OCI-M2 (cell line): ENCODE results near the gene ANKK1.

Experiments
- DNase-seq: peaks from one replicate; lab custom pipeline; 2025; ENCODE audit not compliant: unreplicated experiment; lab: John Stamatoyannopoulos, UW

ANKK1 gene

DNA sequence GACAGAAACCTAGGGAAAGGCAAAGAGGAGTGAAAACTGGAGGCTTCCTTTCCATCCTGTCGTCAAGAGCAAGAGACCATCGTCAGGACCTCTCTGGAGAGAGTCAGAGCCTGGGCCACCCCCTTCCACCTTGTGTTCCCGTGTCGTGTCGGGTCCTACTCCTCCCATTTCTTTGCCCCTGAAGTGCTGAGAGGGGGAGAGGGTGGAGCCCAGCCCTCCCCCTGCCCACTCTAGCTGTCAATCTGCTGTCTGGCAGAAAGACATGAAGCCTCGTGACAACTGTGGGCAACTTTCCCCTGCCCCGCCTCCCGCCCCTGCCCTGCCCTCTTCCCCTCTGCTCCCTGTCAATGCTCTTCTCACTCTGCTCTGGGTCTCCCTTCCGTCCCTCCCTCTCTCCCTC lies 20.6 kb downstream of the ANKK1 start:
- no peak for DNase-seq

GRCh38 chr11:113408887-113409286 lies 21.3 kb downstream of the ANKK1 start:
- no peak for DNase-seq

- no peak for DNase-seq
Observed at GRCh38 chr11:113409526-113409925, 21.9 kb downstream of the ANKK1 start.

DNA sequence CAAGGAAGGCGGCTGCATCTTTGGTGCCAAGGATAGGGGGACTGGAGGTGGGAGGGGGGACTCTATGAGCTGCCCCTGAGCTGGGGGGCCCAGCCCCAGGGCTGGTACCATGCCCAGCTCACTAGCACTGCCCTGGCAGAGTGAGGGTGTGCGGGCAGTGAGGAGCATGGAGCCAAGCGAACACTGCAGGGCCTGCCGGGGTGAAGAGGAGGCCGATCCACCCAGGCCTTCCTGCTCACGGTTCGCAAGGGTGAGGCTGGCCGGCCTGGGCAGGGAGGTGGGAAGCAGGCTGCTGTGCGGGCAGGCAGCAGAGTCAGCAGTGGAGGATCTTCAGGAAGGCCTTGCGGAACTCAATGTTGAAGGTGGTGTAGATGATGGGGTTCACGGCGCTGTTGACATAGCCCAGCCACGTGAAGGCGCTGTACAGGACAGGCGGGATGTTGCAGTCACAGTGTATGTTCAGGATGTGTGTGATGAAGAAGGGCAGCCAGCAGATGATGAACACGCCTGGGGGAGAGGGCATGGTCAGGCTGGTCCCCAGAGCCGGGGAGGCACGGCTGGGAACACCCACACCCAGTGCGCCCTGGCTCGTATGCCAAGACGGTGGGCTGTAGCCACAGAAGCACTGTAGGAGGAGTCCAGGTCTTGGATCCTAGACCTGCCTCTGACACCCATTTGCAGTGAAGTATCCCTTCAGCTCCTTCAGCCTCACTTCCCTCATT lies 23.0 kb downstream of the ANKK1 start:
- no peak for DNase-seq

- DNase-seq: no peak
Observed at GRCh38 chr11:113411536-113411935, 24.0 kb downstream of the ANKK1 start.

- DNase-seq: no peak
Observed at GRCh38 chr11:113412675-113413074, 25.1 kb downstream of the ANKK1 start.

DNA sequence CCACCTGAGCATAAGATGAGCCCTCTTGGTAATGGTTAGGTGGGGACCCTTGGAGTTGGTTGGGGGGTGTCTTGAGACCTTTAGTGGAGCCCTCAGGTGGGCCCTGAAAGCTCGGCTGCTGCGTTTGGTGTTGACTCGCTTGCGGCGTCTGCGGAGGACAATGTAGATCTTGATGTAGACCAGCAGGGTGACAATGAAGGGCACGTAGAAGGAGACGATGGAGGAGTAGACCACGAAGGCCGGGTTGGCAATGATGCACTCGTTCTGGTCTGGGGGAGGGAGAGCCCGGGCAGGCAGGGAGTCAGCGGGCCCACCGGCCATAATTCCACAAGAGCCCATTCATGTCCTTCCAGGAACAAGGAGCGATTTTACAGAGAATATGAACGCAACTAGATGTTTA lies 27.8 kb downstream of the ANKK1 start:
- no peak for DNase-seq

DNA sequence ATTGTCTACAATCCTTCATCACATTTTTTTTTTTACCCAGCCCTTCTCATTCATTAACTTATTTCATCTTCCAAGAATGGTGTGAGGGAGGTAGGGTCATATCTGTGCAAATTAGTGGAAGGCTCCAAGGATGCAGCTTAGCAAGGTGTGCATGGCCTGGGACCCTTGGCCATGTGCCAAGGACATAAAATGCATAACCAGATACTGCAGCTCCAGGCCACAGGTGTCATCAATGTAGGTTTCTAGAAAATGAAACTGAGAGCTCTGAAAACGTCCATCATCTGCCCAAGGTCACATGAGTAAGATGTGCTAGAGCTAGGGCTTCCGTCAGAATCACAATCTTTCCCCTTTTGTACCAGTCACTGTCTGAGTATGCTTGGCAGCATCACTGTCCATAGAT lies 29.8 kb downstream of the ANKK1 start:
- no peak for DNase-seq

DNA sequence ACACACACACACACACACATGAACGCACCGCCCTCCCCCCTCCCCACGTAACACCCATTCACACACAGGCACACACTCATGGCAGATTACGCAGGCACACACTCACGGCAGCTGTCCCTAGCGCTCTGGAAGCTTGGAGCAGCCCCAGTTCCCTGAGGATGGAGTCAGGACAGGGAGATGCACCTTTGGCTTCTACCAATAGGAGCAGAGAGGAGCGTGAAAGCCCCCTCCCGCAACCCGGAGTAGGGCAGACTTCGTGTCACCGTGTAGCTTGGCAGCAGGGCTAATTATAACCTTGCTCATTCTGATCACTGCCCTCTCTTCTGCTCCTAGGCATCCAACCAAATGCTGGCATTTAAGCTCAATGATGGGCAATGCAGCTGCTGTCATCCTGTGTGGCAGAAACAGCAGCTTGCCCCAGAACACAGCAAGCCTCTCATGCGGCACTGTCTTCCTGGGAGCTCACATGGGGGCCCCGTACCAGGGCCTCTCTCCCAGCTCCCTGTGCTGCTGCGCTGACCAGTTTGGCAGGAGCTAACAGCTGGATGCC lies 31.9 kb downstream of the ANKK1 start:
- no peak for DNase-seq

GRCh38 chr11:113420808-113421207 lies 33.2 kb downstream of the ANKK1 start:
- no peak for DNase-seq

GRCh38 chr11:113426686-113427085 lies 39.1 kb downstream of the ANKK1 start:
- no peak for DNase-seq

GRCh38 chr11:113431746-113432145 lies 44.2 kb downstream of the ANKK1 start:
- no peak for DNase-seq

DNA sequence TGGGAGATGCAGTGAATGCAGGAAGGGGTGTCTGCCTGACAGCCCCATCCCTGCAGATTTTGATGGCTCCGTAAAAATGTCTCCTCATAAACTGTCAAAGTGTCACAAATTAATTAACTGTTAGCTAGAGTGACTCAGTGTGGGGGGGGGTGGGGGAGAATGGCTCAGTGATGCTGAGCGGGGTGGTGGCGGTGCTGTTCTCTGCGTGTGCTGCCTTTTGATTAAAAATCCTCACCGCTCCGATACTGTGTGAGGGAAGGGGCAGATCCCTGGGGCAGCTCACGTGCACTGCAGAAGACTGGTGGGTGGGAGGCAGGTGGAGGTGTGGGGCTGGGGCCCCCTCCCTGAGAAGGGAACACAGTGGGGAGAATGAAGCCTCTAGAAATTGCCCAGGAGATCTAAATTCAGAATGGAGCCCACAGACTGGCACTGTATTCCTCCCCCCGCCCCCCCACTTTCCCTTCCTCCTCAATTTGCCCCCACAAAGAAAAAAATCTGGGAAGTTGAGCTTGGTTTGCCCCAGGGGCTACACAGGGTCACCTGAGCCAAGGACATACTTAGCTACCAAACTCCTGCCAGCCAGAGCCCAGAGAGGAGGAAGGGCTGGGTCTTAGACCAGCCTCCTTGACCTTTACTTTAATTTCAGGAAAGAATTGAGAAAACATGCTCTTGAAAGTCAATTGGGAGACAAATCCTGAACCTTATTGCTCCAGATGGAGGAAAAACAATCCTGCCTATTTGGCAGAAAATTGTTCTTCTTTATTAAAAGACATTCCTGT lies 47.8 kb downstream of the ANKK1 start:
- no peak for DNase-seq

DNA sequence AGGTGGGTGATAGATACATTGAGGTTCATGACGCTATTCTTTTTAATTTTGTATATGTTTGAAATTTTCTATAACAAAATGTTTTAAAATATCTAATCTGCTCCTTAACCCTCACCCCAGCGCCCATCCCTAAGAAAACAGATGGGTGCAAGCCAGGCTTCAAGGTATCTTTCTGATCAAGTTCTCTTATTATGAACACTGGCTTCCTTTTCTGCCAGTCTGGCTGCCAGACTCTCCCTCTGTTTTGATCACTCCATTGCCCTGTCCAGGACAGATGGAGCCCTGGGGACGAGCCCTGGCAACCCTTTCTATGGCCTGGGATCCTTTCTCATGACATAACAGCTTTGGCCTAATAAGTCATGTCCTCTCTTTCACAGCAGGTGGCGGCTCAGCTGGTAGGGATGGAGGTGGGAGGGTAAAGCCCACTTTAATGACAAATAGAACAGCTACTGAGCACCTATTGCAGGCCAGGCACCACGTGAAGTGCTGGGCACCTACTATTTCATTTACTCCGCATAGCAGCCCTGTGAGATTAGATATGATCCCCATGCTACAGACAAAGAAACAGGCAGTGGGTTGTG lies 49.2 kb downstream of the ANKK1 start:
- DNase-seq: no peak

- no peak for DNase-seq
Observed at GRCh38 chr11:113440816-113441215, 53.2 kb downstream of the ANKK1 start.

DNA sequence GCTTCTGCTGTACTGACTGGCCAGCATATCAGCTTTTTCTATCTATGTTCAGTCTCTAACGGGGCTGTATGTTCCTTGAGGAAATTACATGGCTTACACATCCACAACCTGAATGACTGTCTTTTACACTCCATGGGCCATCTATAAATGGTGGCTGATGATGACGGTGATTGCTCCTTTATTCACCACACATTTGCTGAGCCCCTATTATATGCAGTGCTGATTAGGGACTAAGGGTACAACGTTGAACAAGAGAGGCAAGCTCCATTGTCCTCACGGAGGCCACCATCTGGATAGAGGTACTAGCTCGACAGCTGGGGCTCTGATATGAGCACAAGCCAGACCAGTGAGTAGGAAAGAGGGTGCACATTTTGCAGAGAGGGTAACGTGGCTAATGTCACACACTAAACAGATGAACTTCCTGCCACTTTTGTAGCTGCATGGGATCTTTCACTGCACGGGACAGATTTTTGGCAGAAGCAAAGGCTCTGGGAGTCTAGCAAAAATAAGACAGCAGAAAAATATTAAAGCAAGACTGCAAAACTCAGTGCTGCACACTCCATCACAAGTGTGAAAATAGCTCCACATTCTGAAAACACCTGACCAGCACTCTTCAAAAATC lies 57.0 kb downstream of the ANKK1 start:
- no peak for DNase-seq

GRCh38 chr11:113446112-113446511 lies 58.5 kb downstream of the ANKK1 start:
- DNase-seq: no peak

GRCh38 chr11:113446938-113447337 lies 59.4 kb downstream of the ANKK1 start:
- no peak for DNase-seq

GRCh38 chr11:113447621-113448315 lies 60.2 kb downstream of the ANKK1 start:
- DNase-seq: no peak

DNA sequence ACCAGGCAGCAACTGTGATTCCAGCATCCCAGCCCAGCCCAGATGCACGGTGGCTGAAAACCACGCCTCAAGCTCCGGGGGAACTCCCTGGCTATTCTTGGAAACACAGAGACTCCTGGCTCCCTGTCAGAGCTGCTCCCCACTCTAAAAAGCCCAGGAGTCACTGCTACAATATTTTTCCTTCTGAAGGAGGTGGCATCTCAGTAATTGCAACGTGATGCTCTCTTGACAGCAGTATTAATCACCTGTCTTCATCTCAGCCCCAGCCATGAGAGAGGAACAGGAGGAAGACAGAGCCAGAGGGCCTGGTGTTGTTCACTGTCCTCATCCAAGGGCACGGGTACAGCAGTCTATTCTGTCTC lies 60.7 kb downstream of the ANKK1 start:
- no peak for DNase-seq

DNA sequence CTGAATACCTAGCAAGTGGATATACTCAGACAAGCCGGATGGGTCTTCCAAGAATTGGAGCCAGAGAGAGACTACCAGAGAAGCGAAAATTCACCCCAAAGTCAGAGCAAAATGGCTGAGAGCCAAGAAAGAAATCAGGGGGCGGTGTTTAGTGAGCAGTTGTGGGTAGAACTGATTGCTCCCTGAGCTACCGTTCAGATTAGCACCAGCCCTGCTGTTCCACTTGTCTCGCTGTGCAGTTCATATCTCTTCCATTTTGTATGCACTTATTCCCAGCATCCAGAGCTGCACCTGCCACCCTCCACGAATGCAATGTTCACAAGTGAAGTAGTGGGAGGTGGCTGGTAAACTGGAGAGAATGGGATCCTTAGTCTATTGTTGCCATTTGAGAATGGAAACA lies 62.2 kb downstream of the ANKK1 start:
- DNase-seq: no peak
